ENCODE measurements around the gene HPSE.
"Not testable (repeated sequence)": the region's sequence is repeated elsewhere in the genome, so short reads cannot be mapped to it uniquely, and the experiment has no call there.

The HPSE gene

DNA sequence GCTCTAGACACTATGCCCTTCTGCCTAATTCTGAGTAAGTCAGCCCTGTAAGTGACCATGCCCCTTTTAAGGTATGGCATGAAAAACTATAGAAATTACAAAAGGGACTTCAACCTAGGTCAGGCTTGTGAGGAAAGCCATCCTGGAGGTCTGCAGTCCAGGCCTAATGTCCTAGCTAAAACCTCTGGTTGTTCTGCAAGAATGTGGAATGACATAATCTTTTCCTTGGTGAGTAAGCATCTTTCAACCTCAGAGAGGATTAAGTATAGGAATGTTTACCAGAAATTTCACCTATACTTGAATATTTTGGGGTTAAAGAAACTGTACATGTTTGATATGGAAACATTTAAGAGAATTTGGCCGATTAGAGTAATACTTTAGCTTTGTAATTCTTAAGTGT lies 23.8 kb upstream of the HPSE start:
- peak; percentile 23 to 63 for DNase-seq (ENCODE audit: low spot score in 2 of 2)
- no peaks in the 10 kb centered on the region for H3K27me3 ChIP-seq (ENCODE audit: low read depth)
- peaks cover 47% of the 10 kb centered on the region for H3K4me1 ChIP-seq
- in situ Hi-C loops (cut with MboI; ENCODE audit: low sequenced_read_pairs) = no loop called here
- H3K9me3 ChIP-seq = peaks cover 6% of the 10 kb centered on the region; the same call in 1 of the 2 replicates
- H3K36me3 ChIP-seq (replicated peaks) = no peaks in the 10 kb centered on the region
- H3K4me3 ChIP-seq = no peak overlapping the region

GRCh38 chr4:83356899-83357661 lies 22.4 kb upstream of the HPSE start:
- in situ Hi-C loops (cut with MboI; ENCODE audit: low sequenced_read_pairs) = no loop called here
- Histone ChIP-seq H3K4me3 (no peak overlapping the region), H3K27me3 (ENCODE audit: low read depth) (no peaks in the 10 kb centered on the region), H3K9me3 (peaks cover 6% of the 10 kb centered on the region; the same call in 1 of the 2 replicates), H3K36me3 (replicated peaks) (no peaks in the 10 kb centered on the region), H3K4me1 (peaks cover 34% of the 10 kb centered on the region)
- DNase-seq (ENCODE audit: low spot score in 2 of 2) = peak; percentile 73 to 95

- in situ Hi-C loops (cut with MboI; ENCODE audit: low sequenced_read_pairs) = no loop called here
- no peak for DNase-seq (ENCODE audit: low spot score in 2 of 2)
Measured at GRCh38 chr4:83353516-83353915, 18.9 kb upstream of the HPSE start.

GRCh38 chr4:83348074-83348473 lies 13.4 kb upstream of the HPSE start:
- peaks cover 17% of the 10 kb centered on the region; the same call in 1 of the 2 replicates for H3K9me3 ChIP-seq
- H3K4me1 ChIP-seq = peaks cover 4% of the 10 kb centered on the region
- DNase-seq (ENCODE audit: low spot score in 2 of 2) = no peak
- H3K4me3 ChIP-seq = no peak overlapping the region
- no peaks in the 10 kb centered on the region for H3K36me3 ChIP-seq (replicated peaks)
- in situ Hi-C loops (cut with MboI; ENCODE audit: low sequenced_read_pairs) = no loop called here
- no peaks in the 10 kb centered on the region for H3K27me3 ChIP-seq (ENCODE audit: low read depth)

More at GRCh38 chr4:83353516-83353915, 18.9 kb upstream of the HPSE start:
- no peaks in the 10 kb centered on the region for H3K27me3 ChIP-seq (ENCODE audit: low read depth)
- no peaks in the 10 kb centered on the region for H3K36me3 ChIP-seq (replicated peaks)
- peaks cover 13% of the 10 kb centered on the region; the same call in 1 of the 2 replicates for H3K9me3 ChIP-seq
- H3K4me3 ChIP-seq = no peak overlapping the region
- peaks cover 26% of the 10 kb centered on the region for H3K4me1 ChIP-seq

GRCh38 chr4:83342476-83342875 lies 7.8 kb upstream of the HPSE start:
- H3K4me1 ChIP-seq = no peaks in the 10 kb centered on the region
- no peak overlapping the region for H3K4me3 ChIP-seq
- DNase-seq (ENCODE audit: low spot score in 2 of 2) = no peak
- no peaks in the 10 kb centered on the region for H3K27me3 ChIP-seq (ENCODE audit: low read depth)
- peaks cover 9% of the 10 kb centered on the region; the same call in 1 of the 2 replicates for H3K9me3 ChIP-seq
- no peaks in the 10 kb centered on the region for H3K36me3 ChIP-seq (replicated peaks)
- in situ Hi-C loops (cut with MboI; ENCODE audit: low sequenced_read_pairs) = no loop called here

DNA sequence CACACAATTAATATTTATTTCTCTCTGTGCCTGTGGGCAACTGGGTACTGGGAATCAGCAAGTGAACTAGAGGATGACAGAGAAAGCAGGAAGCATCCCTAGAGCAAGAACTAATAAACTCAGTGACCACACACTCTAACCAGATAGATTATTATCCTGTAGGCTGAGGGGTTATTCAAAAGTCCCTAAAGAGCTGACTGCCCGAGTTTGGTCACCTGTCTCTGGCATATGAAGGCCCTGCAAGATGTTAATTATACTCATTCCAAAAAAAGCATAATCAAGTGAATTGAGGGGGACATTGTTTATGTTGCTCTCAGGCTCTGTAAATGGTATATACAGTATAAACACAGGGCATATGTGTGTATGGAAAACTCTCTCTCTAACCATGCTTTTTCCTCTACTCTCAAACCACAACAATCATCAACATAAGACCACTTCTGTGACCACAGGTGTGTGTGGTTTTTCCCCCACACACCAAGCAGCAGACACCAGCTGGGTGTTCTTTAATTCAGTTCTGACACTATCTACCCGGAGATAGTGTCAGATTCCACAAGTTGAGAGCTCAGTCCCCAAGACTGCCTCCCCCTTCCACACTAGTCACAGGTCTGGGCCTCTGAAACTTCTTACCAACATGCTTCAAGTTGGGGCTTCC lies 6.2 kb upstream of the HPSE start:
- no peaks in the 10 kb centered on the region; the same call in 1 of the 2 replicates for H3K9me3 ChIP-seq
- H3K36me3 ChIP-seq (replicated peaks) = no peaks in the 10 kb centered on the region
- no peak for DNase-seq (ENCODE audit: low spot score in 2 of 2)
- H3K4me1 ChIP-seq = no peaks in the 10 kb centered on the region
- no peaks in the 10 kb centered on the region for H3K27me3 ChIP-seq (ENCODE audit: low read depth)
- no peak overlapping the region for H3K4me3 ChIP-seq
- in situ Hi-C loops (cut with MboI; ENCODE audit: low sequenced_read_pairs) = no loop called here

GRCh38 chr4:83339573-83339972 lies 4.9 kb upstream of the HPSE start:
- Histone ChIP-seq H3K27me3 (ENCODE audit: low read depth) (no peaks in the 10 kb centered on the region), H3K4me3 (no peak overlapping the region), H3K4me1 (peaks cover 5% of the 10 kb centered on the region), H3K36me3 (replicated peaks) (no peaks in the 10 kb centered on the region), H3K9me3 (no peaks in the 10 kb centered on the region; the same call in 1 of the 2 replicates)
- in situ Hi-C loops (cut with MboI; ENCODE audit: low sequenced_read_pairs) = no loop called here
- no peak for DNase-seq (ENCODE audit: low spot score in 2 of 2)

GRCh38 chr4:83335701-83336100 lies 1.1 kb upstream of the HPSE start:
- no peaks in the 10 kb centered on the region; the same call in 1 of the 2 replicates for H3K9me3 ChIP-seq
- H3K27me3 ChIP-seq (ENCODE audit: low read depth) = no peaks in the 10 kb centered on the region
- H3K4me1 ChIP-seq = peaks cover 8% of the 10 kb centered on the region
- no peak overlapping the region for H3K4me3 ChIP-seq
- in situ Hi-C loops (cut with MboI; ENCODE audit: low sequenced_read_pairs) = no loop called here
- DNase-seq (ENCODE audit: low spot score in 2 of 2) = no peak
- no peaks in the 10 kb centered on the region for H3K36me3 ChIP-seq (replicated peaks)

DNA sequence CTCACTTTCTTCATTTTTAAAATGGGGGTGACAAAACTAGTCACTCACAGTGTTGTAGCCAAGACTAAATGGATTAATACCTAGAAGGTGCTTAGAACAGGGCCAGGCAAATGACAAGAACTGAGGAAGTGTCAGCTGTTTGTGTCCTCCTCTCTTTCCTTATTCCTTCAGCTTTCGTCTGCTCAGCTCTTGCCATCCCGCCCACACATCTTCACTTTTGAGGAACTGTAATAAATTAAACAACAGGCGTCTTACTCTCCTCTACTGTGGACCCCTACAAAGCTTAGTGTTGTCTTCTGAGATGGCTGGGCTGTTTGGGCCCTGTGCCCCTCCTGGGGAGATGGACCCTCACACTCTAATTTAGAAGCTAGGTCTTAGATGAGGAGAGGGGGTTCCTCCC lies 2.7 kb downstream of the HPSE start:
- Histone ChIP-seq H3K27me3 (ENCODE audit: low read depth) (no peaks in the 10 kb centered on the region), H3K4me1 (peaks cover 8% of the 10 kb centered on the region), H3K9me3 (no peaks in the 10 kb centered on the region), H3K4me3 (no peak overlapping the region), H3K36me3 (replicated peaks) (0 out of 2 replicates have a peak, but pooled peaks cover 4% of the 10 kb centered on the region)
- in situ Hi-C loops (cut with MboI; ENCODE audit: low sequenced_read_pairs) = no loop called here
- no peak for DNase-seq (ENCODE audit: low spot score in 2 of 2)

GRCh38 chr4:83329521-83330110 lies 5.0 kb downstream of the HPSE start:
- in situ Hi-C loops (cut with MboI; ENCODE audit: low sequenced_read_pairs) = no loop called here
- no peaks in the 10 kb centered on the region for H3K9me3 ChIP-seq
- no peak overlapping the region for H3K4me3 ChIP-seq
- 0 out of 2 replicates have a peak, but pooled peaks cover 3% of the 10 kb centered on the region for H3K4me1 ChIP-seq
- H3K36me3 ChIP-seq (replicated peaks) = 0 out of 2 replicates have a peak, but pooled peaks cover 4% of the 10 kb centered on the region
- H3K27me3 ChIP-seq (ENCODE audit: low read depth) = no peaks in the 10 kb centered on the region
- DNase-seq (ENCODE audit: low spot score in 2 of 2) = no peak

DNA sequence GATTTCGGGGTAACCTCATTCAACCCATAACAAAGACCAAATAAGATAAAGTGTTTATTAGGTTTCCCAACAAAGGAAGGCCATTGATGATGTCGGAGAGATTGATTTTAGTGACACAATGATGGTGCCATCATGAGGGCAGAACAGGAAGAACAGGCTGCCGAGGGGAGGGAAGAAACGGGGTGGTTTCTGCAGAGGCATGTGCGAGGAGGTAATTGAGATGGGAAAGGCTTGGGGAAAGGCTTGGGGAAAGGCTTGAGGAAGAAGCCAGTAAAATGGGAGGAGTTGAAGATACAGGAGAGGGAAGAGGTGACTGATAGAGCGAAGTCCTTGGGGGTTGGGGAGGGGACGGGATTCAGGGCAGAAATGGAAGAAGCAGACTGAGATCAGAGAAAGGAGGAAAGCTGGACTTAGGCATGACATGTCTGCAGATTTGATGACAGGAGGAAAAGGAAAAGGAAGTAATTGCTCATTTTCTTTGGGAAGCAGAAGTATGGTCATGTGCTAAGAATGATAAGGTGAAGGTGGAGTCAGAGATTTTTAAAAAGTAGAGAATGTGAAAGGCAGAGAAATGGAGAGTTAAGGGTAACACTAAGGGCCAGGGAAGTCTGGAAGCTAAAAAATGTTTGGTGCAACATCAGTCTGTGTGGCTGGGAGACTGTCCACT lies 6.0 kb downstream of the HPSE start:
- Histone ChIP-seq H3K4me3 (no peak overlapping the region), H3K27me3 (ENCODE audit: low read depth) (no peaks in the 10 kb centered on the region), H3K9me3 (no peaks in the 10 kb centered on the region; the same call in 1 of the 2 replicates), H3K36me3 (replicated peaks) (0 out of 2 replicates have a peak, but pooled peaks cover 4% of the 10 kb centered on the region), H3K4me1 (no peaks in the 10 kb centered on the region)
- in situ Hi-C loops (cut with MboI; ENCODE audit: low sequenced_read_pairs) = no loop called here
- DNase-seq (ENCODE audit: low spot score in 2 of 2) = no peak

GRCh38 chr4:83326546-83326945 lies 8.1 kb downstream of the HPSE start:
- H3K4me1 ChIP-seq = no peaks in the 10 kb centered on the region
- no peaks in the 10 kb centered on the region; the same call in 1 of the 2 replicates for H3K9me3 ChIP-seq
- no peaks in the 10 kb centered on the region for H3K27me3 ChIP-seq (ENCODE audit: low read depth)
- in situ Hi-C loops (cut with MboI; ENCODE audit: low sequenced_read_pairs) = no loop called here
- no peak for DNase-seq (ENCODE audit: low spot score in 2 of 2)
- no peak overlapping the region for H3K4me3 ChIP-seq
- H3K36me3 ChIP-seq (replicated peaks) = peaks cover 4% of the 10 kb centered on the region; the same call in 1 of the 2 replicates

- H3K9me3 ChIP-seq; H3K4me1 ChIP-seq; DNase-seq (ENCODE audit: low spot score in 2 of 2); H3K36me3 ChIP-seq (replicated peaks); H3K27me3 ChIP-seq (ENCODE audit: low read depth); in situ Hi-C loops (cut with MboI; ENCODE audit: low sequenced_read_pairs); H3K4me3 ChIP-seq: not testable (repeated sequence)
Measured at GRCh38 chr4:83325306-83325705, 9.3 kb downstream of the HPSE start.

Measured in HAP-1 (cell line).